ENCODE measurements around the gene RNF217.

RNF217 gene

DNA sequence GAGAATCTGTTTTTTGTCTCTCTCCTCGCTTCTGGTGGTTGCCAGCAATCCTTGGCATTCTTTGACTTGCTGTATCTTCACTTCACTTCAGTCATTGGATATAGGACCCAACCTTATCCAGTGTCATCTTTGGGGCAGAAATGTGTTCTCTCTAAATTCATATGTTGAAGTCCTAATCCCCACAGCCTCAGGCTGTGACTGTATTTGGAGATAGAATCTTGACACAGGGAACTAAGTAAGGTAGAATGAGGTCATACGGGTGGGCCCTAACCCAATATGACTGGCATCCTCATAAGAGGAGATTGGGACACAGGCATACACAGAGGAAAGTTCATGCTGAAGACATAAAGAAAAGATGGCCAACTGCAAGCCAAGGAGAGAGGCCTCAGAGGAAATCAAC, 139.4 kb downstream of the RNF217 start:
- Histone ChIP-seq H3K4me3 (ENCODE audit: low read length, poor library complexity, severe bottlenecking) (no peak overlapping the region), H2AFZ (ENCODE audit: low read length) (no peak overlapping the region), H3K4me1 (ENCODE audit: insufficient read depth, low read length, poor library complexity, severe bottlenecking) (no peaks in the 10 kb centered on the region), H3K9me3 (ENCODE audit: insufficient read depth, low read depth, low read length) (no peaks in the 10 kb centered on the region), H3K4me2 (ENCODE audit: low read depth, low read length, poor library complexity, severe bottlenecking) (no peak overlapping the region), H3K9ac (ENCODE audit: low read depth, low read length, poor library complexity, severe bottlenecking) (no peak overlapping the region), H3K9me2 (replicated peaks; ENCODE audit: low read depth, low read length) (no peaks in the 10 kb centered on the region), H3K79me2 (ENCODE audit: insufficient read depth, low read length) (no peaks in the 10 kb centered on the region), H4K20me1 (ENCODE audit: insufficient read depth, low read length, poor library complexity, severe bottlenecking) (no peaks in the 10 kb centered on the region), H3F3A (ENCODE audit: low read depth) (no peaks in the 10 kb centered on the region), H3K36me3 (ENCODE audit: insufficient read depth, low read length) (no peaks in the 10 kb centered on the region), H3K27me3 (ENCODE audit: insufficient read depth, low read length, poor library complexity, severe bottlenecking) (no peaks in the 10 kb centered on the region)
- no peak for TF ChIP-seq EZH2phosphoT487 (IDR thresholded peaks at IDR 0.05; ENCODE audit: borderline replicate concordance)
- TF ChIP-seq, protein P1, sequence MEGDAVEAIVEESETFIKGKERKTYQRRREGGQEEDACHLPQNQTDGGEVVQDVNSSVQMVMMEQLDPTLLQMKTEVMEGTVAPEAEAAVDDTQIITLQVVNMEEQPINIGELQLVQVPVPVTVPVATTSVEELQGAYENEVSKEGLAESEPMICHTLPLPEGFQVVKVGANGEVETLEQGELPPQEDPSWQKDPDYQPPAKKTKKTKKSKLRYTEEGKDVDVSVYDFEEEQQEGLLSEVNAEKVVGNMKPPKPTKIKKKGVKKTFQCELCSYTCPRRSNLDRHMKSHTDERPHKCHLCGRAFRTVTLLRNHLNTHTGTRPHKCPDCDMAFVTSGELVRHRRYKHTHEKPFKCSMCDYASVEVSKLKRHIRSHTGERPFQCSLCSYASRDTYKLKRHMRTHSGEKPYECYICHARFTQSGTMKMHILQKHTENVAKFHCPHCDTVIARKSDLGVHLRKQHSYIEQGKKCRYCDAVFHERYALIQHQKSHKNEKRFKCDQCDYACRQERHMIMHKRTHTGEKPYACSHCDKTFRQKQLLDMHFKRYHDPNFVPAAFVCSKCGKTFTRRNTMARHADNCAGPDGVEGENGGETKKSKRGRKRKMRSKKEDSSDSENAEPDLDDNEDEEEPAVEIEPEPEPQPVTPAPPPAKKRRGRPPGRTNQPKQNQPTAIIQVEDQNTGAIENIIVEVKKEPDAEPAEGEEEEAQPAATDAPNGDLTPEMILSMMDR (conservative IDR thresholded peaks at IDR 0.05; ENCODE audit: low read length): no peak

DNA sequence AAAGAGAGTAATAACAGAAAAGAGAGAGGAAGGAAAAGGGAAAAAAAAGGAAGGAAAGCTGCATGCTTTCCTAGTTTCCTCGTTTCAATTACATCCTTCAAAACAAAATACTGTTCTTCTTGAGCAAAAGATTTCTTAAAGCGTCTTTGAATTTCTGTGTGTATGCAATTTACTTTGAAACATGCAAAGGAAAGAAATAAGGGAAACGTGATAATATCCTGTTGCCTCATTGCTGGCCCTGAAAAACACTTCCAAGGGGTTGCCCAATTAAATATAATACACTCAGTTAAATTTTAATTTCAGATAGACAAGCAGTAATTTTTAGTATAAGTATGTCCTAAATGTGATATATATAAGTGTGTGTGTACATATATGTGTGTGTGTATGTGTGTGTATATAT, 140.2 kb downstream of the RNF217 start:
- Histone ChIP-seq H3K9me3 (ENCODE audit: insufficient read depth, low read depth, low read length) (no peaks in the 10 kb centered on the region), H3K27me3 (ENCODE audit: insufficient read depth, low read length, poor library complexity, severe bottlenecking) (no peaks in the 10 kb centered on the region), H2AFZ (ENCODE audit: low read length) (no peak overlapping the region), H3F3A (ENCODE audit: low read depth) (no peaks in the 10 kb centered on the region), H3K4me3 (ENCODE audit: low read length, poor library complexity, severe bottlenecking) (no peak overlapping the region), H3K4me2 (ENCODE audit: low read depth, low read length, poor library complexity, severe bottlenecking) (no peak overlapping the region), H3K4me1 (ENCODE audit: insufficient read depth, low read length, poor library complexity, severe bottlenecking) (no peaks in the 10 kb centered on the region), H3K9me2 (replicated peaks; ENCODE audit: low read depth, low read length) (no peaks in the 10 kb centered on the region), H3K36me3 (ENCODE audit: insufficient read depth, low read length) (no peaks in the 10 kb centered on the region), H4K20me1 (ENCODE audit: insufficient read depth, low read length, poor library complexity, severe bottlenecking) (no peaks in the 10 kb centered on the region), H3K79me2 (ENCODE audit: insufficient read depth, low read length) (no peaks in the 10 kb centered on the region), H3K9ac (ENCODE audit: low read depth, low read length, poor library complexity, severe bottlenecking) (no peak overlapping the region)
- TF ChIP-seq, protein P1 (conservative IDR thresholded peaks at IDR 0.05; ENCODE audit: low read length): no peak
- no peak for TF ChIP-seq EZH2phosphoT487 (IDR thresholded peaks at IDR 0.05; ENCODE audit: borderline replicate concordance)

DNA sequence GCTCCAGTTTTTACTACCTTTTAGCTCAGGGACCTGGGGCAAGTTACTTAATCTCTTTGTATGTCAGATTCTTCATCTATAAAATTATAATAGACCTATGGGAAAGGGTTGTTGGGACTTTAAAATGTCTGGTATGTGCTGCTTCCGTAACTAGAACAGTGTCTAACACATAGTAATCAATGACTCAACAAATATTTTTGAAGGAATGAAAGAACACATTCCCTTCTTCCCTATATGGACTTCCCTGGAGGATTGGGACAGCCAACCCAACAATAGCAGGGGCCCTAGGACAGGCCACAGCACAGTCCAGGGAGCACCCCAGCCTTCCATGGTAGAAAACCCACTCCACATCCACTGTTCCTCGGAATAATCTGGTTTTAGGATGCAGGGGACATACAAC, 140.7 kb downstream of the RNF217 start:
- TF ChIP-seq, protein P1 (conservative IDR thresholded peaks at IDR 0.05; ENCODE audit: low read length): no peak
- TF ChIP-seq EZH2phosphoT487 (IDR thresholded peaks at IDR 0.05; ENCODE audit: borderline replicate concordance): no peak
- Histone ChIP-seq H3K9ac (ENCODE audit: low read depth, low read length, poor library complexity, severe bottlenecking) (no peak overlapping the region), H3K4me3 (ENCODE audit: low read length, poor library complexity, severe bottlenecking) (no peak overlapping the region), H3K4me2 (ENCODE audit: low read depth, low read length, poor library complexity, severe bottlenecking) (no peak overlapping the region), H3K27me3 (ENCODE audit: insufficient read depth, low read length, poor library complexity, severe bottlenecking) (no peaks in the 10 kb centered on the region), H3K9me3 (ENCODE audit: insufficient read depth, low read depth, low read length) (no peaks in the 10 kb centered on the region), H3K9me2 (replicated peaks; ENCODE audit: low read depth, low read length) (no peaks in the 10 kb centered on the region), H2AFZ (ENCODE audit: low read length) (no peak overlapping the region), H3K79me2 (ENCODE audit: insufficient read depth, low read length) (no peaks in the 10 kb centered on the region), H3K4me1 (ENCODE audit: insufficient read depth, low read length, poor library complexity, severe bottlenecking) (no peaks in the 10 kb centered on the region), H3K36me3 (ENCODE audit: insufficient read depth, low read length) (no peaks in the 10 kb centered on the region), H3F3A (ENCODE audit: low read depth) (no peaks in the 10 kb centered on the region), H4K20me1 (ENCODE audit: insufficient read depth, low read length, poor library complexity, severe bottlenecking) (no peaks in the 10 kb centered on the region)

Data from Loucy (cell line).